SK-N-SH (cell line): Measurements from ENCODE around the gene KRT4. TPM values are rescaled to one million over a fixed set of nuclear protein-coding genes. Genes with fewer than 3 reads are reported as not detected.

Source experiments
- CTCF ChIA-PET: fragments of 300-600, 350-600 bp; formaldehyde crosslinking; extraction: SDS; loops from one replicate; lab custom pipeline; 2021; lab: Yijun Ruan, JAX
- POLR2A ChIA-PET: fragments of 350-600 bp; sonication (Branson Sonifier 250); formaldehyde crosslinking; extraction: SDS; loops from one replicate; lab custom pipeline; 2020; ENCODE audit warnings: antibody characterized with exemption, inconsistent platforms; lab: Yijun Ruan, JAX
- DNase-seq: peaks from one replicate; pipeline ENCODE4 v3.0.0; 2012
- H2AFZ ChIP-seq: fragments of 200-600 bp; sonication (generic); 2 replicates; pipeline ENCODE4 v1.8.1; 2016; ENCODE audit warnings: antibody characterized with exemption, mild to moderate bottlenecking, low read depth
- H3F3A ChIP-seq: fragments of 200-600 bp; sonication (generic); replicated peaks from 2 replicates; pipeline ENCODE3; 2016; ENCODE audit warnings: antibody characterized with exemption, mild to moderate bottlenecking; ENCODE audit not compliant: insufficient read depth
- H3K27ac ChIP-seq, 2 experiments: fragments of 200-500 bp in 1 of 2; fragments of 200-600 bp in 1 of 2; sonication (Bioruptor generic) in 1 of 2; sonication (generic), shearing (Covaris generic) in 1 of 2; 2 replicates each; pipeline versions ENCODE4 v1.5.1 to v1.6.1; 2014 to 2016; ENCODE audit warnings: low read depth in 2 of 2, inconsistent platforms in 1 of 2, low read length in 1 of 2, mild to moderate bottlenecking in 1 of 2, mixed read lengths in 1 of 2
- H3K27me3 ChIP-seq: fragments of 200-600 bp; sonication (generic), shearing (Covaris generic); 2 replicates; pipeline ENCODE4 v1.6.1; 2016; ENCODE audit warnings: mixed run types; ENCODE audit not compliant: insufficient read depth
- H3K36me3 ChIP-seq, 2 experiments: fragments of 200-500 bp in 1 of 2; fragments of 200-600 bp in 1 of 2; sonication (Bioruptor generic) in 1 of 2; sonication (generic) in 1 of 2; replicated peaks in 1 of 2; 2 replicates each; pipeline versions ENCODE3 to v1.5.1; 2014 to 2016; ENCODE audit warnings: low read length in 1 of 2, mild to moderate bottlenecking in 1 of 2; ENCODE audit not compliant: insufficient read depth in 2 of 2, control insufficient read depth in 1 of 2
- H3K4me1 ChIP-seq, 2 experiments: fragments of 200-500 bp in 1 of 2; fragments of 200-600 bp in 1 of 2; sonication (Bioruptor generic) in 1 of 2; sonication (generic), shearing (Covaris generic) in 1 of 2; 2 replicates each; pipeline versions ENCODE4 v1.5.1 to v1.6.1; 2014 to 2016; ENCODE audit warnings: low read depth in 1 of 2, low read length in 1 of 2, mixed run types in 1 of 2; ENCODE audit not compliant: insufficient read depth in 2 of 2, control insufficient read depth in 1 of 2
- H3K4me2 ChIP-seq: fragments of 200-600 bp; sonication (generic), shearing (Covaris generic); 2 replicates; pipeline ENCODE4 v1.6.1; 2017; ENCODE audit warnings: mixed run types
- H3K4me3 ChIP-seq, 2 experiments: fragments of 200-500 bp in 1 of 2; fragments of 200-600 bp in 1 of 2; sonication (Bioruptor generic) in 1 of 2; sonication (generic), shearing (Covaris generic) in 1 of 2; 2 replicates each; pipeline versions ENCODE4 v1.5.1 to v1.8.1; 2014 to 2016; ENCODE audit warnings: low read depth in 2 of 2, inconsistent platforms in 1 of 2, low read length in 1 of 2, mild to moderate bottlenecking in 1 of 2, mixed read lengths in 1 of 2, moderate library complexity in 1 of 2
- H3K79me2 ChIP-seq: fragments of 200-600 bp; sonication (generic); 2 replicates; pipeline ENCODE4 v1.8.1; 2017; ENCODE audit warnings: mild to moderate bottlenecking; ENCODE audit not compliant: insufficient read depth
- H3K9ac ChIP-seq: fragments of 200-600 bp; sonication (generic); 2 replicates; pipeline ENCODE4 v1.6.1; 2017; ENCODE audit warnings: mixed run types
- H3K9me2 ChIP-seq: fragments of 200-600 bp; sonication (generic); 2 replicates; pipeline ENCODE4 v1.6.1; 2017; ENCODE audit warnings: mixed run types
- H3K9me3 ChIP-seq: fragments of 200-600 bp; sonication (generic); 2 replicates; pipeline ENCODE4 v1.6.1; 2017; ENCODE audit warnings: mixed run types, mild to moderate bottlenecking, moderate library complexity
- H4K20me1 ChIP-seq: fragments of 200-600 bp; sonication (generic); 2 replicates; pipeline ENCODE4 v1.6.1; 2017; ENCODE audit warnings: mild to moderate bottlenecking, mixed run types; ENCODE audit not compliant: insufficient read depth
- CTCF ChIP-seq: fragments of 200-600 bp; sonication (generic); IDR thresholded peaks from 2 replicates; pipeline ENCODE4 v1.6.1; 2017; ENCODE audit warnings: antibody characterized with exemption, mild to moderate bottlenecking, moderate library complexity
- ELF1 ChIP-seq: IDR thresholded peaks from 2 replicates; pipeline ENCODE4 v1.4.0; 2012
- FOSL2 ChIP-seq: IDR thresholded peaks from 2 replicates; pipeline ENCODE4 v1.4.0; 2012; ENCODE audit warnings: low read depth, mild to moderate bottlenecking, moderate library complexity, borderline replicate concordance
- GABPA ChIP-seq: IDR thresholded peaks from 2 replicates; pipeline ENCODE4 v1.4.0; 2012; ENCODE audit warnings: low read depth, mild to moderate bottlenecking
- JUND ChIP-seq: IDR thresholded peaks from 2 replicates; pipeline ENCODE4 v1.4.0; 2012
- MEF2A ChIP-seq: IDR thresholded peaks from 2 replicates; pipeline ENCODE4 v1.4.0; 2012; ENCODE audit warnings: low read depth, borderline replicate concordance
- NFIC ChIP-seq: IDR thresholded peaks from 2 replicates; pipeline ENCODE4 v1.4.0; 2012; ENCODE audit warnings: borderline replicate concordance
- NRF1 ChIP-seq: IDR thresholded peaks from 2 replicates; pipeline ENCODE4 v1.6.1; 2012; ENCODE audit warnings: low read depth, mild to moderate bottlenecking, low read length
- RAD21 ChIP-seq: IDR thresholded peaks from 2 replicates; pipeline ENCODE4 v1.6.1; 2012; ENCODE audit warnings: mild to moderate bottlenecking, low read length
- RFX5 ChIP-seq: IDR thresholded peaks from 2 replicates; pipeline ENCODE4 v1.6.1; 2012; ENCODE audit warnings: mild to moderate bottlenecking, improper control_type of control experiment, low read length
- SMC3 ChIP-seq: IDR thresholded peaks from 2 replicates; pipeline ENCODE4 v1.6.1; 2012; ENCODE audit warnings: low read depth, low read length, improper control_type of control experiment
- TCF12 ChIP-seq: IDR thresholded peaks from 2 replicates; pipeline ENCODE4 v1.4.0; 2012
- TEAD4 ChIP-seq: IDR thresholded peaks from 2 replicates; pipeline ENCODE4 v1.4.0; 2012; ENCODE audit warnings: mild to moderate bottlenecking, borderline replicate concordance; ENCODE audit not compliant: insufficient read depth
- USF1 ChIP-seq: IDR thresholded peaks from 2 replicates; pipeline ENCODE4 v1.4.0; 2012; ENCODE audit warnings: low read depth, borderline replicate concordance
- YY1 ChIP-seq: IDR thresholded peaks from 2 replicates; pipeline ENCODE4 v1.4.0; 2012; ENCODE audit warnings: low read depth, mild to moderate bottlenecking
- WGBS: methylation state at CpG from one replicate; pipeline ENCODE4 v1.1.6; 2017; ENCODE audit warnings: low lambda C conversion rate; 5-methylcytosine and 5-hydroxymethylcytosine counted together
- polyA plus RNA-seq, 3 experiments: library from polyadenylated mRNA; depleted of rRNA; stranded (reverse); fragments of >200 nt; gene quantifications; 2 replicates each; pipeline ENCODE4 v1.2.3, GENCODE V29; 2012
- TF ChIP-seq, protein P1 (sequence below): IDR thresholded peaks from 2 replicates; pipeline ENCODE4; 2012
- TF ChIP-seq, protein P2 (sequence below): fragments of 150-350 bp; IDR thresholded peaks from 2 replicates; pipeline ENCODE4 v1.6.1; 2017; ENCODE audit warnings: antibody characterized with exemption, low read length, low read depth, borderline replicate concordance
- TF ChIP-seq, protein P3 (sequence below): IDR thresholded peaks from 2 replicates; pipeline ENCODE4 v1.4.0; 2012; ENCODE audit warnings: low read depth

Gene KRT4
- polyA plus RNA-seq, 1 of the 3 experiments (the other 2 are of a cell fraction), result not detected

DNA sequence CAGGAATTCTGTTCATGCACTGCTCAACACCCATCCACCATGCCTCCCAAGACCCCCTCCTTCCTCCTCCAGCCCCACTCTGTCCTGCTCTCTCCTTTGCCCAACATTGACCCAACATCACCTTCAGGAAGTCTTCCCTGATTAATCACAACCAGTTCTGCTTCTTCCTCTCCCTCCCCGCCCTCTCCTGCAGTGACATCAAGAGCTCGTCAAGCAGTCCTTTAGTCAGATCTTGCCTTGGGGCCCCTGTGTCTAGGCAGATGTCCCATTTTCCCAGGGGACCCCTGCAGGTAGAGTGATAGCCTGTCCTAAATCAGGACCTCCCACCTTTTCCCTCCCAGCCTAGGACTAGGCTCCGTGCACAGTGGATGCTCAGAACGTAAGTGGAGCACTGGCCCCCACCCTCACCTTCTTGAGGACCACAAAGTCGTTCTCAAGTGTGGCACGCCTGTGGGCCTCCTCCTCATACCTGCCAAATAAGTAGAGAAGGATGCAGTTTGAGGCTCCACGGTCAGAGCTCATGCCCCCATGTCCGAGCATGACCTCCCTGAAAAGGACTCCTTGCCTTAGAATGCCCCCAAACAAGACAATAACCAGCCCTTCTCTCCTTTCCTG, 32.5 kb upstream of the KRT4 start:
- no peak overlapping the region for H3K27ac ChIP-seq
- no peaks in the 10 kb centered on the region for H3K36me3 ChIP-seq
- DNase-seq, result no peak
- H3K4me2 ChIP-seq, result no peak overlapping the region
- no peaks in the 10 kb centered on the region for H3K4me1 ChIP-seq
- no peak overlapping the region for H2AFZ ChIP-seq
- ChIA-PET POLR2A (no interaction called here), CTCF (interaction anchor here (0.7 kb wide), 2 partner anchors 19 to 34 kb away, joined by 3 read pairs; no protein-coding TSS in a partner anchor)
- no peaks in the 10 kb centered on the region for H3K9me3 ChIP-seq
- no peaks in the 10 kb centered on the region for H4K20me1 ChIP-seq
- peaks cover 42% of the 10 kb centered on the region for H3K27me3 ChIP-seq
- H3K9ac ChIP-seq, result no peak overlapping the region
- H3F3A ChIP-seq, result no peaks in the 10 kb centered on the region
- no peaks in the 10 kb centered on the region for H3K79me2 ChIP-seq
- no peaks in the 10 kb centered on the region for H3K9me2 ChIP-seq
- 23% methylated on average over 8 of the region's 8 CpGs for WGBS
- TF ChIP-seq FOSL2, result no peak
- TF ChIP-seq TCF12, result no peak
- no peak for TF ChIP-seq SMC3
- no peak overlapping the region for H3K4me3 ChIP-seq

DNA sequence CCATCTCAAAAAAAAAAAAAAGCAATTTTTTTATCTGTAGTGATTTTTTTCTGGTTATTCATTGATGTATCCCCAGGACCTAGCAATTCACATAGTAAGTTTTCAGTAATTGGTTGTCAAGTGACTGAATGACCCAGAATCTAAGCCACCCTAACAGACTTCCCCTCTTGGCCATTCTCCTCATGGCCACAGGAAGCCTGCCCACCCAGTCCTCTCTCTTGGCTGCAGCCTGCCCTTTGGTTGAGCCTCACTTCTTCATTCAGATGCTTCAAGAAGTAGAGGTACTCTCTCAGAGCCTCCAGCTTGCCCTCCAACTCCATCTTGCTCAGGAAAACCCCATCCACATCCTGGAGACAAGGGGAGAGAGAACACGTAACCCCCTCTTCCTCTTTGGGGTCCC, 32.0 kb upstream of the KRT4 start:
- 71% methylated on average over 1 of the region's 1 CpG for WGBS
- DNase-seq, result no peak
- Histone ChIP-seq H4K20me1 (no peaks in the 10 kb centered on the region), H3K9me3 (no peaks in the 10 kb centered on the region), H3K4me1 (no peaks in the 10 kb centered on the region), H3K27me3 (peaks cover 36% of the 10 kb centered on the region), H3K36me3 (no peaks in the 10 kb centered on the region), H3K27ac (no peak overlapping the region), H3F3A (no peaks in the 10 kb centered on the region), H3K9ac (no peak overlapping the region), H3K4me3 (no peak overlapping the region), H2AFZ (no peak overlapping the region), H3K4me2 (no peak overlapping the region), H3K79me2 (no peaks in the 10 kb centered on the region), H3K9me2 (no peaks in the 10 kb centered on the region)
- ChIA-PET CTCF (no interaction called here), POLR2A (no interaction called here)
- no peak for TF ChIP-seq GABPA

DNA sequence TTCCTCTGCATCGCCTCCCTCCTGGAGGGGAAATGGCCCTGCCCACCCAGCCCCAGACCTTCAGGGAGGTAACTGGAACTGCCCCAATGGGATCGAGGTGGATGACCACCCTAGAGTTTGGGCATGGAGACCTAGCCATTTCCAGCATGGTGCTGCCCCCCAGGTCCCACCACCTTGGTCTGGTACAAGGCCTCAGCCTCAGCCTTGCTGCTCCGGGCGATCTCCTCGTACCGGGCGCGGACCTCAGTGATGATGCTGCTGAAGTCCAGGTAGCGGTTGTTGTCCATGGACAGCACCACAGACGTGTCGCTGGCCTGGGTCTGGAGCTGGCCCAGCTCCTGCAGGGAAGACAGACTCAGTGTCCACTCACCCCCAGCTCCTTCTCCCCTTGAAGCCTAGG, 30.5 kb upstream of the KRT4 start:
- Histone ChIP-seq H4K20me1 (no peaks in the 10 kb centered on the region), H3K79me2 (no peaks in the 10 kb centered on the region), H3K4me2 (no peak overlapping the region), H3K4me1 (no peaks in the 10 kb centered on the region), H3F3A (no peaks in the 10 kb centered on the region), H3K36me3 (no peaks in the 10 kb centered on the region), H3K9me2 (no peaks in the 10 kb centered on the region), H3K4me3 (no peak overlapping the region), H3K9me3 (no peaks in the 10 kb centered on the region), H2AFZ (no peak overlapping the region), H3K27me3 (peaks cover 21% of the 10 kb centered on the region), H3K9ac (no peak overlapping the region), H3K27ac (no peak overlapping the region)
- CTCF ChIA-PET, result interaction anchor here (0.6 to 1.2 kb wide), 3 partner anchors 40 to 137 kb away, joined by 3 to 4 read pairs (median 3); no protein-coding TSS in a partner anchor
- no peak for DNase-seq
- POLR2A ChIA-PET, result no interaction called here
- 42% methylated on average over 5 of the region's 11 CpGs for WGBS
- TF ChIP-seq NRF1, result no peak
- TF ChIP-seq GABPA, result no peak
- TF ChIP-seq MEF2A, result no peak
- no peak for TF ChIP-seq USF1
- TF ChIP-seq YY1, result no peak
- TF ChIP-seq, protein P1, sequence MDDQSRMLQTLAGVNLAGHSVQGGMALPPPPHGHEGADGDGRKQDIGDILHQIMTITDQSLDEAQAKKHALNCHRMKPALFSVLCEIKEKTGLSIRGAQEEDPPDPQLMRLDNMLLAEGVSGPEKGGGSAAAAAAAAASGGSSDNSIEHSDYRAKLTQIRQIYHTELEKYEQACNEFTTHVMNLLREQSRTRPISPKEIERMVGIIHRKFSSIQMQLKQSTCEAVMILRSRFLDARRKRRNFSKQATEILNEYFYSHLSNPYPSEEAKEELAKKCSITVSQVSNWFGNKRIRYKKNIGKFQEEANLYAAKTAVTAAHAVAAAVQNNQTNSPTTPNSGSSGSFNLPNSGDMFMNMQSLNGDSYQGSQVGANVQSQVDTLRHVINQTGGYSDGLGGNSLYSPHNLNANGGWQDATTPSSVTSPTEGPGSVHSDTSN, result no peak
- TF ChIP-seq CTCF, result no peak
- TF ChIP-seq NFIC, result no peak
- no peak for TF ChIP-seq SMC3
- TF ChIP-seq, protein P2, sequence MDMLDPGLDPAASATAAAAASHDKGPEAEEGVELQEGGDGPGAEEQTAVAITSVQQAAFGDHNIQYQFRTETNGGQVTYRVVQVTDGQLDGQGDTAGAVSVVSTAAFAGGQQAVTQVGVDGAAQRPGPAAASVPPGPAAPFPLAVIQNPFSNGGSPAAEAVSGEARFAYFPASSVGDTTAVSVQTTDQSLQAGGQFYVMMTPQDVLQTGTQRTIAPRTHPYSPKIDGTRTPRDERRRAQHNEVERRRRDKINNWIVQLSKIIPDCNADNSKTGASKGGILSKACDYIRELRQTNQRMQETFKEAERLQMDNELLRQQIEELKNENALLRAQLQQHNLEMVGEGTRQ, result no peak
- TF ChIP-seq FOSL2, result no peak
- TF ChIP-seq, protein P3, sequence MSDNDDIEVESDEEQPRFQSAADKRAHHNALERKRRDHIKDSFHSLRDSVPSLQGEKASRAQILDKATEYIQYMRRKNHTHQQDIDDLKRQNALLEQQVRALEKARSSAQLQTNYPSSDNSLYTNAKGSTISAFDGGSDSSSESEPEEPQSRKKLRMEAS, result no peak
- TF ChIP-seq TCF12, result no peak
- no peak for TF ChIP-seq RFX5
- TF ChIP-seq RAD21, result no peak
- TF ChIP-seq ELF1, result no peak
- no peak for TF ChIP-seq JUND
- TF ChIP-seq TEAD4, result no peak
